Stimulated activated CD4-positive, alpha-beta T cell treated with anti-CD3 and anti-CD28 coated beads, Interleukin-12 subunit alpha, Interleukin-12 subunit beta, amount 100 ng/mL, for 4 hours (primary cell): Measurements from ENCODE around the gene EIF1AD.

Experiments used
- DNase-seq: peaks from one replicate; pipeline ENCODE4 v3.0.0-alpha.2; 2020

Gene EIF1AD

GRCh38 chr11:66002648-66003225 lies 780 bp upstream of the EIF1AD start:
- peak; percentile 70 for DNase-seq

- no peak for DNase-seq
These were observed 4.7 kb downstream of the EIF1AD start for GRCh38 chr11:65997286-65997685.

- no peak for DNase-seq
These were observed 9.9 kb downstream of the EIF1AD start for GRCh38 chr11:65992056-65992455.

GRCh38 chr11:65988791-65989592 lies 13.0 kb downstream of the EIF1AD start:
- DNase-seq, result peak; percentile 80

- DNase-seq, result no peak
These were observed 14.6 kb downstream of the EIF1AD start for GRCh38 chr11:65987336-65987735.

- DNase-seq, result no peak
These were observed 18.4 kb downstream of the EIF1AD start for GRCh38 chr11:65983589-65983987.

- DNase-seq, result no peak
These were observed 19.0 kb downstream of the EIF1AD start for GRCh38 chr11:65982824-65983588.

- no peak for DNase-seq
These were observed 19.8 kb downstream of the EIF1AD start for GRCh38 chr11:65981972-65982823.

GRCh38 chr11:65981101-65981740 lies 20.7 kb downstream of the EIF1AD start:
- no peak for DNase-seq

- no peak for DNase-seq
These were observed 22.6 kb downstream of the EIF1AD start for GRCh38 chr11:65979261-65979759.

- no peak for DNase-seq
These were observed 23.3 kb downstream of the EIF1AD start for GRCh38 chr11:65978391-65979238.

- DNase-seq, result no peak
These were observed 24.2 kb downstream of the EIF1AD start for GRCh38 chr11:65977621-65978390.

GRCh38 chr11:65976216-65977176 lies 25.5 kb downstream of the EIF1AD start:
- no peak for DNase-seq

- no peak for DNase-seq
These were observed 26.2 kb downstream of the EIF1AD start for GRCh38 chr11:65975771-65976170.

GRCh38 chr11:65973439-65974110 lies 28.4 kb downstream of the EIF1AD start:
- DNase-seq, result no peak

GRCh38 chr11:65972116-65972515 lies 29.8 kb downstream of the EIF1AD start:
- DNase-seq, result no peak

GRCh38 chr11:65968600-65969482 lies 33.1 kb downstream of the EIF1AD start:
- no peak for DNase-seq
